Activated CD4-positive, alpha-beta memory T cell treated with anti-CD3 and anti-CD28 coated beads, Interleukin-2, amount 10 ng/mL, durations not matched to agents 7 days and 5 days (primary cell): Measurements from ENCODE around the gene DHX34. TPM values are rescaled to one million over a fixed set of nuclear protein-coding genes. Genes with fewer than 3 reads are reported as not detected.

ENCODE experiments used
- CTCF ChIA-PET: fragments of 350-600 bp; sonication (Branson Sonifier 250); formaldehyde crosslinking; loops from one replicate; lab custom pipeline; 2021; ENCODE audit warnings: antibody characterized with exemption, inconsistent platforms; lab: Charles Lee
- POLR2A ChIA-PET: fragments of 350-600 bp; sonication (Branson Sonifier 250); formaldehyde crosslinking; loops from one replicate; lab custom pipeline; 2021; ENCODE audit warnings: antibody characterized with exemption; lab: Charles Lee
- DNase-seq: peaks from one replicate; pipeline ENCODE4 v3.0.0-alpha.2; 2020
- H3K27ac Mint-ChIP-seq: one replicate; pipeline ENCODE4 v1.8.0; 2021; ENCODE audit warnings: mild to moderate bottlenecking, mixed read lengths
- H3K27me3 Mint-ChIP-seq: one replicate; pipeline ENCODE4 v1.8.0; 2021; ENCODE audit warnings: mixed read lengths
- H3K36me3 Mint-ChIP-seq: one replicate; pipeline ENCODE4 v1.8.0; 2021; ENCODE audit warnings: low read depth, mixed read lengths
- H3K4me1 Mint-ChIP-seq: one replicate; pipeline ENCODE4 v1.8.0; 2021; ENCODE audit warnings: mixed read lengths
- H3K4me3 Mint-ChIP-seq: one replicate; pipeline ENCODE4 v1.8.0; 2021; ENCODE audit warnings: mild to moderate bottlenecking, mixed read lengths
- H3K9me3 Mint-ChIP-seq: one replicate; pipeline ENCODE4 v1.8.0; 2021; ENCODE audit warnings: mixed read lengths
- total RNA-seq, 2 experiments: library from RNA; stranded (reverse); gene quantifications; one replicate each; pipeline ENCODE4 v1.2.3, GENCODE V29; 2021

DHX34 gene
- total RNA-seq, 2 experiments from 2014 or later: 10.3 to 10.5 TPM

DNA sequence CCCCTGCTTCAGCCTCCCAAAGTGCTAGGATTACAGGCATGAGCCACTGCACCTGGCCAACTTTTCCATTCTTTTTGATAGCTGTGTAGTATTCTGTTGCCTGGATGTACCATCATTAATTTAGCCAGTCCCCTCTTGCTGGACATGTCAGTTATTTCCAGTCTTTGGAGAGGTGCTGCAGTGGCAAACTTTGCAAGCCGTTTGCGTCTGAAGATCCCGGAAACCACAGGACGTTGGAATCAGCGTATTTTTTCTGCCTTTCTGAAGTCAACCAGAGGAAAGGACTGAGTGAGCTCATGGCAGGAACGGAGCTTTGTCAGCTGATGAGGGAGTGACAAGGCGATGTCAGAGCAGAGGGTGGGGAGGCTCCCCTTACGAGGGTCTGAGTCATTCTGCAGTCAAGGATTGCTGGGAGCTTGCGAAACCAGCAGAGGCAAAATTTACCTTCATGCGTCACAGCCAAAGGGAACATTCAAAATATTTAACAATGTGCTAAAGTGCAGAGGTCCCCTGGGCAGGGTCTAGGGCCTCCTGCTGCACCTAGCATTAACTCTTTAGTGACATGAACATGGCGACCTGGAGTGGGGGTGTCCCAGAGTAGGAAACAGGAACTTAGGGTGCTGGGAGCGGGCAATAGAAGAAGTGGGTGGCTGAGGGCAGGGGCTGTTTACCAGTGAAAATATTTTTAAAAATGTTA, 33.8 kb upstream of the DHX34 start:
- CTCF ChIA-PET: interaction anchor here (1.1 to 1.6 kb wide), 2 partner anchors 10 to 34 kb away, joined by 4 to 11 read pairs; partner anchors contain the start of gene DHX34
- POLR2A ChIA-PET: interaction anchor here (0.8 to 0.9 kb wide), 2 partner anchors 13 to 20 kb away, joined by 3 read pairs; no protein-coding TSS in a partner anchor
- peak; percentile 26 for DNase-seq

GRCh38 chr19:47316513-47316912, 32.6 kb upstream of the DHX34 start:
- Mint-ChIP-seq H3K27me3 (peaks cover 21% of the 10 kb centered on the region), H3K27ac (no peak overlapping the region), H3K36me3 (no peaks in the 10 kb centered on the region), H3K4me3 (no peak overlapping the region), H3K4me1 (peaks cover 8% of the 10 kb centered on the region), H3K9me3 (no peaks in the 10 kb centered on the region)
- POLR2A ChIA-PET: interaction anchor here (1.5 kb wide), 1 partner anchor 14 kb away, joined by 4 read pairs; no protein-coding TSS in a partner anchor
- no peak for DNase-seq
- CTCF ChIA-PET: interaction anchor here (1.4 to 2.9 kb wide), 2 partner anchors 33 to 75 kb away, joined by 8 to 10 read pairs; partner anchors contain the start of gene DHX34

More for the DNA sequence above, 33.8 kb upstream of the DHX34 start:
- Mint-ChIP-seq H3K27ac (no peak overlapping the region), H3K27me3 (peaks cover 18% of the 10 kb centered on the region), H3K36me3 (no peaks in the 10 kb centered on the region), H3K4me3 (no peak overlapping the region), H3K4me1 (peaks cover 8% of the 10 kb centered on the region), H3K9me3 (no peaks in the 10 kb centered on the region)

DNA sequence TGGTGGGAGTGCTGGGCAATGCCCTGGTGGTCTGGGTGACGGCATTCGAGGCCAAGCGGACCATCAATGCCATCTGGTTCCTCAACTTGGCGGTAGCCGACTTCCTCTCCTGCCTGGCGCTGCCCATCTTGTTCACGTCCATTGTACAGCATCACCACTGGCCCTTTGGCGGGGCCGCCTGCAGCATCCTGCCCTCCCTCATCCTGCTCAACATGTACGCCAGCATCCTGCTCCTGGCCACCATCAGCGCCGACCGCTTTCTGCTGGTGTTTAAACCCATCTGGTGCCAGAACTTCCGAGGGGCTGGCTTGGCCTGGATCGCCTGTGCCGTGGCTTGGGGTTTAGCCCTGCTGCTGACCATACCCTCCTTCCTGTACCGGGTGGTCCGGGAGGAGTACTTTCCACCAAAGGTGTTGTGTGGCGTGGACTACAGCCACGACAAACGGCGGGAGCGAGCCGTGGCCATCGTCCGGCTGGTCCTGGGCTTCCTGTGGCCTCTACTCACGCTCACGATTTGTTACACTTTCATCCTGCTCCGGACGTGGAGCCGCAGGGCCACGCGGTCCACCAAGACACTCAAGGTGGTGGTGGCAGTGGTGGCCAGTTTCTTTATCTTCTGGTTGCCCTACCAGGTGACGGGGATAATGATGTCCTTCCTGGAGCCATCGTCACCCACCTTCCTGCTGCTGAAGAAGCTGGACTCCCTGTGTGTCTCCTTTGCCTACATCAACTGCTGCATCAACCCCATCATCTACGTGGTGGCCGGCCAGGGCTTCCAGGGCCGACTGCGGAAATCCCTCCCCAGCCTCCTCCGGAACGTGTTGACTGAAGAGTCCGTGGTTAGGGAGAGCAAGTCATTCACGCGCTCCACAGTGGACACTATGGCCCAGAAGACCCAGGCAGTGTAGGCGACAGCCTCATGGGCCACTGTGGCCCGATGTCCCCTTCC, 28.9 kb upstream of the DHX34 start:
- Mint-ChIP-seq H3K9me3 (no peaks in the 10 kb centered on the region), H3K27ac (no peak overlapping the region), H3K4me1 (peaks cover 11% of the 10 kb centered on the region), H3K36me3 (no peaks in the 10 kb centered on the region), H3K27me3 (peaks cover 32% of the 10 kb centered on the region), H3K4me3 (no peak overlapping the region)
- ChIA-PET POLR2A (no interaction called here), CTCF (no interaction called here)
- DNase-seq: no peak

- Mint-ChIP-seq H3K4me3 (no peak overlapping the region), H3K27ac (no peak overlapping the region), H3K9me3 (no peaks in the 10 kb centered on the region), H3K36me3 (no peaks in the 10 kb centered on the region), H3K4me1 (peaks cover 4% of the 10 kb centered on the region), H3K27me3 (peaks cover 29% of the 10 kb centered on the region)
- CTCF ChIA-PET: no interaction called here
- DNase-seq: no peak
- POLR2A ChIA-PET: no interaction called here
Observed at GRCh38 chr19:47321630-47322029, 27.5 kb upstream of the DHX34 start.

DNA sequence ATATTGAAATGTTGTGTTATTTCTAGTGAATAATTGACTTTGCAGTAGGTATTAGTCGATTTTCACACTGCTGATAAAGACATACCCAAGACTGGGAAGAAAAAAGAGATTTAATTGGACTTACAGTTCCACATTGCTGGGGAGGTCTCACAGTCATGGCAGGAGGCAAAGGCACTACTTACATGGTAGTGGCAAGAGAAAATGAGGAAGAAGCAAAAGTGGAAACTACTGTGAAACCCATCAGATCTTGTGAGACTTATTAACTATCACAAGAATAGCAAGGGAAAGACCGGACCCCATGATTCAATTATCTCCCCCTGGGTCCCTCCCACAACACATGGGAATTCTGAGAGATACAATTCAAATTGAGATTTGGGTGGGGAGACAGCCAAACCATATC, 27.1 kb upstream of the DHX34 start:
- no peaks in the 10 kb centered on the region for H3K9me3 Mint-ChIP-seq
- POLR2A ChIA-PET: no interaction called here
- H3K27me3 Mint-ChIP-seq: peaks cover 29% of the 10 kb centered on the region
- peaks cover 4% of the 10 kb centered on the region for H3K4me1 Mint-ChIP-seq
- CTCF ChIA-PET: no interaction called here
- H3K27ac Mint-ChIP-seq: no peak overlapping the region
- no peaks in the 10 kb centered on the region for H3K36me3 Mint-ChIP-seq
- no peak for DNase-seq
- H3K4me3 Mint-ChIP-seq: no peak overlapping the region

- POLR2A ChIA-PET: no interaction called here
- Mint-ChIP-seq H3K4me3 (no peak overlapping the region), H3K27me3 (peaks cover 29% of the 10 kb centered on the region), H3K4me1 (peaks cover 4% of the 10 kb centered on the region), H3K9me3 (no peaks in the 10 kb centered on the region), H3K36me3 (no peaks in the 10 kb centered on the region), H3K27ac (no peak overlapping the region)
- CTCF ChIA-PET: interaction anchor here (0.7 to 0.9 kb wide), 4 partner anchors 12 to 207 kb away, joined by 3 read pairs; partner anchors contain the start of gene DHX34
- DNase-seq: no peak
Observed at GRCh38 chr19:47323409-47323808, 25.7 kb upstream of the DHX34 start.

DNA sequence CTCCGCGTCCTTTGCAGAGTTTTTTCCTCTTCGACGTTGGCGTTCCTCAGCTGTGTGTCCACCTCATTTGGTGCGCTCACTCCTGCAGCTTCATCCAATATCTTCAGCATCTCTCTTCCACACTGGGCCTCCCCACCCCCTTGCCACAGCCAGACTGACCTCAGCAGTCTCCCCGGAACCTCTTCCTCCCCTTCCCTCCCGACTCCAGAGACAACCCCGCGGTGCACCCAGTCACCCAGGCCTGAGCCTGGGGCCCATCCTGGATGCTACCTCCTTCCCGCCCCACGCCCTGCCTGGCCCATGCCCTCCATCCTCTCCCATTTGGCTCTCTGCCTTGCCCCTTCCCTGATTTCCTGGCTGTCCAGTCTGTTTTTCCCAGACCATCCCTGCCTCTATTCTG, 25.2 kb upstream of the DHX34 start:
- peaks cover 4% of the 10 kb centered on the region for H3K4me1 Mint-ChIP-seq
- H3K27ac Mint-ChIP-seq: no peak overlapping the region
- CTCF ChIA-PET: interaction anchor here (0.6 to 0.7 kb wide), 2 partner anchors 110 to 207 kb away, joined by 3 read pairs; no protein-coding TSS in a partner anchor
- no peaks in the 10 kb centered on the region for H3K36me3 Mint-ChIP-seq
- POLR2A ChIA-PET: no interaction called here
- no peaks in the 10 kb centered on the region for H3K9me3 Mint-ChIP-seq
- DNase-seq: no peak
- H3K27me3 Mint-ChIP-seq: peaks cover 29% of the 10 kb centered on the region
- no peak overlapping the region for H3K4me3 Mint-ChIP-seq

DNA sequence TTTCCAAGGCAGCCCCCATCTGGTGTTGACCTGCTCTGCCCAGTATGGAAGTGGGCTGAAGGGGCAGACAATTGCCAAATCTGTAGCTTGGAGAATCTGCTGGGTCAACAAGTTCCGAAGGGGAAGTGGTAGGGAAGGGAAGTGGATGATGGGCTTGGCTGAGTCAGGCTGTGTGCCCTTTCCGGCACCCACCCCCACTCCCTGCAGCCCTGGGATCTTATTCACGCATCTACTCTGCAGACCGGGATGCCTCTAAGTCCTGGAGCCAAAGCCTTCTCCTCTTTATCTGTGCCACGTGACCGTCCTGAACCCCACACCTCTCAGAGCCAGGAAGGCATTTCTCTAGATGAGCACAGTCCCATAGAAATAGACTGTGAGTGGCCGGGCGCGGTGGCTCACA, 24.6 kb upstream of the DHX34 start:
- ChIA-PET CTCF (interaction anchor here (0.6 kb wide), 1 partner anchor 110 kb away, joined by 3 read pairs; no protein-coding TSS in a partner anchor), POLR2A (no interaction called here)
- Mint-ChIP-seq H3K36me3 (no peaks in the 10 kb centered on the region), H3K4me3 (no peak overlapping the region), H3K27me3 (peaks cover 29% of the 10 kb centered on the region), H3K4me1 (peaks cover 4% of the 10 kb centered on the region), H3K9me3 (no peaks in the 10 kb centered on the region), H3K27ac (no peak overlapping the region)
- no peak for DNase-seq

DNA sequence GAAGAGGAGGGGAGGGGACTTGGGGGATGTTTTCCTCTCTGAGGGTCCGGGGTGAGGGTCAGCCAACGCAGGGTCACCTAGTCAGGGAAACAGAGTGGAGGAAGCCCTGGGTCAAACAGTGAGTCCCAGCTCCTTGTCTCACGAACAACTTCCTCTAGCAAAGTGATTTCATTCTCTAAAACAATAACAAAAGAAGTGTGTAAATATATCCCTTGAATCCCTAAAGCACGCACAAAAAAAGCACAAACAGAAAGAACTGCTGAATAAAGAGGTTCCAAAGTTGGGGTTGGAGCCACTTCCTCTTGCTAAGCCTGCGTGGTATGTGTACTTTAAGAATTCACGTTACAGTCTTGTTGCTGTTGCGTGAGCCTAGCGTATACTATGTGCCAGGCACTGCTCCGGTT, 18.6 kb upstream of the DHX34 start:
- Mint-ChIP-seq H3K4me3 (no peak overlapping the region), H3K27ac (peak overlapping the region; percentile 68), H3K36me3 (peaks cover 2% of the 10 kb centered on the region), H3K9me3 (peaks cover 2% of the 10 kb centered on the region), H3K27me3 (peaks cover 8% of the 10 kb centered on the region), H3K4me1 (peaks cover 26% of the 10 kb centered on the region)
- POLR2A ChIA-PET: interaction anchor here (0.6 to 1.6 kb wide), 5 partner anchors 13 to 382 kb away, joined by 3 to 4 read pairs (median 3); partner anchors contain the start of gene DHX34
- CTCF ChIA-PET: interaction anchor here (1.0 to 2.7 kb wide), 4 partner anchors 19 to 61 kb away, joined by 3 to 20 read pairs (median 3); partner anchors contain the start of gene DHX34
- DNase-seq: no peak

GRCh38 chr19:47331490-47331889, 17.6 kb upstream of the DHX34 start:
- no peak for DNase-seq
- CTCF ChIA-PET: interaction anchor here (1.4 to 2.7 kb wide), 2 partner anchors 18 to 60 kb away, joined by 3 to 20 read pairs; partner anchors contain the start of gene DHX34

DNA sequence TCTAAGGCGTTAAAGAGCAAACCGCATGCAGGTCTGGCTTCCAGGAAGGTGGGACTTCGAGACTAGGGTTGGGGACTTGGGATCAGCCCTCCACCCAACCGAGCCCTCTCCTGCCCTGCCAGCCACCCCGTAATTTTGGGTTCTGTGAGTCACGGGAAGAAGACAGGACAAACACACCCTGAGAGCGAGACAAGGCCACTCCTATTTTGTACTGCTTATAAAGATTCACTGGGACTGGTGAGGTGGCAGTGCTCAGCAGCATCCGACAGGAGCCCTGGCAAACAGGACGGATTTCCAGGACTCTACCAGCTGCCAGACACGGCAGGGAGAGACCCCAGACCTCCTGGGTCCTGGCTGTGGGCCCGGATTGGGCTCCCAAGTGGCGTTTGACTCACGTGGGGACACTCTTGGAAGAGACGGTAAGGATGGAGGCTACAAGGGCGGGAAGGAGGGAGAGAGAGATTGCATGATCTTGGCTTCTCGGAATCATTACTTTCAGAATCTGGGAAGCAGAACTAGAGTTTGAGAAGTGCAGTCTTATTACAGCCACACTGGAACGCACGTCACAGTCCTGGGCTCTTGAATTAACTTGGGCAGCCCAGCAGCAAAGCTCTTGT, 17.1 kb upstream of the DHX34 start, which contains the start of gene C5AR2:
Gene C5AR2 (plus strand): TSS at position 245 of the 617 bp plus-strand sequence. CDS start 8,625 bp downstream, outside the sequence.
- ChIA-PET CTCF (interaction anchor here (1.4 to 6.2 kb wide), 2 partner anchors 17 to 59 kb away, joined by 3 to 75 read pairs; partner anchors contain the start of gene DHX34), POLR2A (no interaction called here)
- peaks cover 4% of the 10 kb centered on the region for H3K27me3 Mint-ChIP-seq
- DNase-seq: no peak
- peaks cover 41% of the 10 kb centered on the region for H3K4me1 Mint-ChIP-seq
- no peak within 1 kb of the TSS for H3K4me3 Mint-ChIP-seq
- H3K27ac Mint-ChIP-seq: peak within 1 kb of the TSS; percentile 68
- peaks cover 2% of the 10 kb centered on the region for H3K36me3 Mint-ChIP-seq
- peaks cover 2% of the 10 kb centered on the region for H3K9me3 Mint-ChIP-seq

More at GRCh38 chr19:47331490-47331889, 17.6 kb upstream of the DHX34 start:
- peaks cover 2% of the 10 kb centered on the region for H3K9me3 Mint-ChIP-seq
- no peak overlapping the region for H3K27ac Mint-ChIP-seq
- peaks cover 4% of the 10 kb centered on the region for H3K27me3 Mint-ChIP-seq
- H3K4me3 Mint-ChIP-seq: no peak overlapping the region
- H3K36me3 Mint-ChIP-seq: peaks cover 2% of the 10 kb centered on the region
- POLR2A ChIA-PET: no interaction called here
- peaks cover 35% of the 10 kb centered on the region for H3K4me1 Mint-ChIP-seq
